ENCODE data around the gene PCDHGA5.
"Not testable (repeated sequence)": the region's sequence is repeated elsewhere in the genome, so short reads cannot be mapped to it uniquely, and the experiment has no call there.

PCDHGA5 gene

GRCh38 chr5:141340781-141341354 lies 23.1 kb upstream of the PCDHGA5 start:
- H2AFZ ChIP-seq (ENCODE audit: low read depth, low read length); H3K36me3 ChIP-seq (ENCODE audit: insufficient read depth, low read length); H3K4me3 ChIP-seq (ENCODE audit: low read length); H3K4me1 ChIP-seq (ENCODE audit: insufficient read depth, low read length); H3K27me3 ChIP-seq (ENCODE audit: insufficient read depth, low read length): not testable (repeated sequence)
- peaks cover 18% of the 10 kb centered on the region for H3K9me3 ChIP-seq (ENCODE audit: low read length)

GRCh38 chr5:141342773-141343172 lies 21.2 kb upstream of the PCDHGA5 start:
- H2AFZ ChIP-seq (ENCODE audit: low read depth, low read length): no peak overlapping the region
- no peak overlapping the region for H3K4me3 ChIP-seq (ENCODE audit: low read length)
- no peaks in the 10 kb centered on the region for H3K4me1 ChIP-seq (ENCODE audit: insufficient read depth, low read length)
- no peaks in the 10 kb centered on the region for H3K27me3 ChIP-seq (ENCODE audit: insufficient read depth, low read length)
- H3K36me3 ChIP-seq (ENCODE audit: insufficient read depth, low read length): no peaks in the 10 kb centered on the region
- H3K9me3 ChIP-seq (ENCODE audit: low read length): peaks cover 18% of the 10 kb centered on the region

GRCh38 chr5:141343242-141343952 lies 20.6 kb upstream of the PCDHGA5 start, which contains the start of gene PCDHGA3:
PCDHGA3 (plus strand) TSS chr5:141343829; CDS start chr5:141344034, 205 bp downstream.
- Histone ChIP-seq H3K36me3 (ENCODE audit: insufficient read depth, low read length) (no peaks in the 10 kb centered on the region), H3K9me3 (ENCODE audit: low read length) (peaks cover 18% of the 10 kb centered on the region), H3K27me3 (ENCODE audit: insufficient read depth, low read length) (no peaks in the 10 kb centered on the region), H3K4me1 (ENCODE audit: insufficient read depth, low read length) (no peaks in the 10 kb centered on the region), H3K4me3 (ENCODE audit: low read length) (no peak within 1 kb of the TSS), H2AFZ (ENCODE audit: low read depth, low read length) (no peak within 1 kb of the TSS)

GRCh38 chr5:141343953-141344463 lies 20.0 kb upstream of the PCDHGA5 start:
- H2AFZ ChIP-seq (ENCODE audit: low read depth, low read length): no peak overlapping the region
- no peak overlapping the region for H3K4me3 ChIP-seq (ENCODE audit: low read length)

GRCh38 chr5:141345327-141345726 lies 18.6 kb upstream of the PCDHGA5 start:
- Histone ChIP-seq H3K4me1 (ENCODE audit: insufficient read depth, low read length) (no peaks in the 10 kb centered on the region), H3K27me3 (ENCODE audit: insufficient read depth, low read length) (no peaks in the 10 kb centered on the region), H2AFZ (ENCODE audit: low read depth, low read length) (no peak overlapping the region), H3K9me3 (ENCODE audit: low read length) (peaks cover 12% of the 10 kb centered on the region), H3K36me3 (ENCODE audit: insufficient read depth, low read length) (no peaks in the 10 kb centered on the region), H3K4me3 (ENCODE audit: low read length) (no peak overlapping the region)

More at GRCh38 chr5:141343953-141344463, 20.0 kb upstream of the PCDHGA5 start:
- H3K36me3 ChIP-seq (ENCODE audit: insufficient read depth, low read length): no peaks in the 10 kb centered on the region
- no peaks in the 10 kb centered on the region for H3K27me3 ChIP-seq (ENCODE audit: insufficient read depth, low read length)
- peaks cover 20% of the 10 kb centered on the region for H3K9me3 ChIP-seq (ENCODE audit: low read length)
- no peaks in the 10 kb centered on the region for H3K4me1 ChIP-seq (ENCODE audit: insufficient read depth, low read length)

GRCh38 chr5:141346017-141346416 lies 17.9 kb upstream of the PCDHGA5 start:
- H2AFZ ChIP-seq (ENCODE audit: low read depth, low read length): not testable (repeated sequence)

GRCh38 chr5:141349917-141350619 lies 13.9 kb upstream of the PCDHGA5 start, which contains the start of gene PCDHGB1:
PCDHGB1 (plus strand) TSS chr5:141350099; CDS start chr5:141350261, 162 bp downstream.
- Histone ChIP-seq H3K27me3 (ENCODE audit: insufficient read depth, low read length) (no peaks in the 10 kb centered on the region), H3K4me1 (ENCODE audit: insufficient read depth, low read length) (no peaks in the 10 kb centered on the region), H3K36me3 (ENCODE audit: insufficient read depth, low read length) (no peaks in the 10 kb centered on the region), H3K4me3 (ENCODE audit: low read length) (peak within 1 kb of the TSS; percentile 32), H2AFZ (ENCODE audit: low read depth, low read length) (peak within 1 kb of the TSS; percentile 32), H3K9me3 (ENCODE audit: low read length) (peaks cover 24% of the 10 kb centered on the region)

More at GRCh38 chr5:141346017-141346416, 17.9 kb upstream of the PCDHGA5 start:
- H3K4me1 ChIP-seq (ENCODE audit: insufficient read depth, low read length); H3K36me3 ChIP-seq (ENCODE audit: insufficient read depth, low read length); H3K27me3 ChIP-seq (ENCODE audit: insufficient read depth, low read length); H3K4me3 ChIP-seq (ENCODE audit: low read length): not testable (repeated sequence)
- peaks cover 15% of the 10 kb centered on the region for H3K9me3 ChIP-seq (ENCODE audit: low read length)

GRCh38 chr5:141351591-141351990 lies 12.4 kb upstream of the PCDHGA5 start:
- no peaks in the 10 kb centered on the region for H3K4me1 ChIP-seq (ENCODE audit: insufficient read depth, low read length)
- no peaks in the 10 kb centered on the region for H3K36me3 ChIP-seq (ENCODE audit: insufficient read depth, low read length)
- peaks cover 32% of the 10 kb centered on the region for H3K9me3 ChIP-seq (ENCODE audit: low read length)
- no peak overlapping the region for H3K4me3 ChIP-seq (ENCODE audit: low read length)
- no peak overlapping the region for H2AFZ ChIP-seq (ENCODE audit: low read depth, low read length)
- no peaks in the 10 kb centered on the region for H3K27me3 ChIP-seq (ENCODE audit: insufficient read depth, low read length)

GRCh38 chr5:141354900-141355469 lies 9.0 kb upstream of the PCDHGA5 start, which contains the start of gene PCDHGA4:
PCDHGA4 (plus strand) TSS chr5:141355021; CDS start chr5:141355108, 87 bp downstream.
- Histone ChIP-seq H3K4me1 (ENCODE audit: insufficient read depth, low read length) (no peaks in the 10 kb centered on the region), H3K27me3 (ENCODE audit: insufficient read depth, low read length) (no peaks in the 10 kb centered on the region), H3K9me3 (ENCODE audit: low read length) (peaks cover 40% of the 10 kb centered on the region), H3K4me3 (ENCODE audit: low read length) (no peak within 1 kb of the TSS), H3K36me3 (ENCODE audit: insufficient read depth, low read length) (no peaks in the 10 kb centered on the region), H2AFZ (ENCODE audit: low read depth, low read length) (no peak within 1 kb of the TSS)

- H3K4me1 ChIP-seq (ENCODE audit: insufficient read depth, low read length): no peaks in the 10 kb centered on the region
- H3K4me3 ChIP-seq (ENCODE audit: low read length): no peak overlapping the region
- H3K9me3 ChIP-seq (ENCODE audit: low read length): peaks cover 42% of the 10 kb centered on the region
- H2AFZ ChIP-seq (ENCODE audit: low read depth, low read length): no peak overlapping the region
- H3K27me3 ChIP-seq (ENCODE audit: insufficient read depth, low read length): no peaks in the 10 kb centered on the region
- no peaks in the 10 kb centered on the region for H3K36me3 ChIP-seq (ENCODE audit: insufficient read depth, low read length)
Observed at GRCh38 chr5:141355641-141356040, 8.3 kb upstream of the PCDHGA5 start.

GRCh38 chr5:141356133-141356532 lies 7.8 kb upstream of the PCDHGA5 start:
- H3K36me3 ChIP-seq (ENCODE audit: insufficient read depth, low read length): no peaks in the 10 kb centered on the region
- H3K4me1 ChIP-seq (ENCODE audit: insufficient read depth, low read length): no peaks in the 10 kb centered on the region
- no peaks in the 10 kb centered on the region for H3K27me3 ChIP-seq (ENCODE audit: insufficient read depth, low read length)
- no peak overlapping the region for H2AFZ ChIP-seq (ENCODE audit: low read depth, low read length)
- no peak overlapping the region for H3K4me3 ChIP-seq (ENCODE audit: low read length)
- H3K9me3 ChIP-seq (ENCODE audit: low read length): peaks cover 42% of the 10 kb centered on the region

GRCh38 chr5:141356950-141357349 lies 7.0 kb upstream of the PCDHGA5 start:
- Histone ChIP-seq H3K27me3 (ENCODE audit: insufficient read depth, low read length) (no peaks in the 10 kb centered on the region), H3K36me3 (ENCODE audit: insufficient read depth, low read length) (no peaks in the 10 kb centered on the region), H3K4me1 (ENCODE audit: insufficient read depth, low read length) (no peaks in the 10 kb centered on the region), H2AFZ (ENCODE audit: low read depth, low read length) (no peak overlapping the region), H3K9me3 (ENCODE audit: low read length) (peaks cover 40% of the 10 kb centered on the region), H3K4me3 (ENCODE audit: low read length) (no peak overlapping the region)

Measured in neuron (in vitro differentiated cells).